OCI-LY7 (cell line): ENCODE measurements around the gene JAKMIP2. TPM values are rescaled to one million over a fixed set of nuclear protein-coding genes. Genes with fewer than 3 reads are reported as not detected.
"Not testable (repeated sequence)": the region's sequence is repeated elsewhere in the genome, so short reads cannot be mapped to it uniquely, and the experiment has no call there.

Experiments
- BruUV-seq: library from RNA; stranded (reverse); fragments of 400-500 nt; replicated peaks from 2 replicates; lab custom pipeline; 2021; lab: Mats Ljungman, UMichigan
- CTCF ChIA-PET: fragments of 300-600 bp; sonication (Branson Sonifier 250); formaldehyde crosslinking; loops from one replicate; lab custom pipeline; 2022; ENCODE audit warnings: antibody characterized with exemption; ENCODE audit not compliant: unreplicated experiment; lab: Charles Lee
- POLR2A ChIA-PET: fragments of 300-600 bp; sonication (Branson Sonifier 250); formaldehyde crosslinking; loops from one replicate; lab custom pipeline; 2022; ENCODE audit warnings: antibody characterized with exemption; lab: Charles Lee
- DNase-seq: peaks from one replicate; pipeline ENCODE4 v3.0.0-alpha.2; 2015; ENCODE audit warnings: low spot score
- H2AFZ ChIP-seq: fragments of 200-600 bp; sonication (generic), shearing (Covaris generic); 2 replicates; pipeline ENCODE4 v1.6.1; 2014; ENCODE audit warnings: mild to moderate bottlenecking, antibody characterized with exemption, low read length, moderate library complexity
- H3K27ac ChIP-seq: fragments of 200-600 bp; sonication (generic); 2 replicates; pipeline ENCODE4 v1.5.1; 2014; ENCODE audit warnings: mixed run types, low read depth, mild to moderate bottlenecking, moderate library complexity, low read length, inconsistent platforms; ENCODE audit not compliant: poor library complexity, severe bottlenecking
- H3K36me3 ChIP-seq: fragments of 200-600 bp; sonication (generic); 2 replicates; pipeline ENCODE4 v1.6.1; 2014; ENCODE audit warnings: mild to moderate bottlenecking, antibody characterized with exemption, low read length, moderate library complexity, mixed read lengths; ENCODE audit not compliant: insufficient read depth
- H3K4me1 ChIP-seq: fragments of 200-600 bp; sonication (generic); 2 replicates; pipeline ENCODE4 v1.5.1; 2014; ENCODE audit warnings: mild to moderate bottlenecking, low read length; ENCODE audit not compliant: insufficient read depth, poor library complexity, severe bottlenecking
- H3K4me2 ChIP-seq: fragments of 200-600 bp; sonication (generic); 2 replicates; pipeline ENCODE4 v1.6.1; 2014; ENCODE audit warnings: mild to moderate bottlenecking, low read length
- H3K4me3 ChIP-seq: fragments of 200-600 bp; sonication (generic); 2 replicates; pipeline ENCODE4 v1.5.1; 2014; ENCODE audit warnings: mild to moderate bottlenecking, low read depth, low read length; ENCODE audit not compliant: poor library complexity, severe bottlenecking
- H3K79me2 ChIP-seq: fragments of 200-600 bp; sonication (generic); 2 replicates; pipeline ENCODE4 v1.6.1; 2016; ENCODE audit warnings: low read depth, mild to moderate bottlenecking, low read length, moderate library complexity, mixed read lengths; ENCODE audit not compliant: insufficient read depth
- H3K9me2 ChIP-seq: fragments of 200-600 bp; sonication (generic); 2 replicates; pipeline ENCODE4 v1.6.1; 2016; ENCODE audit warnings: mild to moderate bottlenecking, low read length, mixed read lengths; ENCODE audit not compliant: insufficient read depth
- H3K9me3 ChIP-seq: fragments of 200-600 bp; sonication (generic); 2 replicates; pipeline ENCODE4 v1.6.1; 2014; ENCODE audit warnings: mild to moderate bottlenecking, mixed run types, low read length, mixed read lengths
- H4K20me1 ChIP-seq: fragments of 200-600 bp; sonication (generic); 2 replicates; pipeline ENCODE4 v1.6.1; 2014; ENCODE audit warnings: mild to moderate bottlenecking, antibody characterized with exemption, low read length, moderate library complexity, mixed read lengths; ENCODE audit not compliant: insufficient read depth
- EZH2phosphoT487 ChIP-seq: fragments of 200-600 bp; sonication (generic); IDR thresholded peaks from 2 replicates; pipeline ENCODE4 v1.6.1; 2018; ENCODE audit warnings: low read depth, borderline replicate concordance, mild to moderate bottlenecking, mixed run types, antibody characterized with exemption, low read length, moderate library complexity, mixed read lengths
- intact Hi-C: fragments of 100-400 bp; cut with micrococcal nuclease; formaldehyde crosslinking; loops from one replicate; pipeline ENCODE4 v1.10.0; 2022; ENCODE audit not compliant: unreplicated experiment
- total RNA-seq, 2 experiments: library from RNA; depleted of rRNA in 1 of 2; stranded (reverse); fragments of >200 nt in 1 of 2; shearing (Covaris generic) in 1 of 2; gene quantifications; 2 replicates each; pipeline ENCODE4 v1.2.3, GENCODE V29; 2014 to 2022
- TF ChIP-seq, protein P1 (sequence below): fragments of 200-600 bp; sonication (generic); conservative IDR thresholded peaks from 2 replicates; pipeline ENCODE4 v1.5.1; 2014; ENCODE audit warnings: mild to moderate bottlenecking, antibody characterized with exemption, low read length, moderate library complexity, mixed read lengths

Gene JAKMIP2
- total RNA-seq, 2 experiments from 2014 or later, result 4.0 to 14.5 TPM

- ChIA-PET POLR2A (interaction anchor here (0.6 to 1.2 kb wide), 3 partner anchors 189 to 252 kb away, joined by 4 to 10 read pairs (median 5); no protein-coding TSS in a partner anchor), CTCF (interaction anchor here (0.6 to 1.3 kb wide), 5 partner anchors 150 to 1236 kb away, joined by 3 to 7 read pairs (median 4); no protein-coding TSS in a partner anchor)
- H2AFZ ChIP-seq, result peak overlapping the region; percentile 66; the same call in 1 of the 2 replicates
- no peak overlapping the region for H3K4me2 ChIP-seq
- no peaks in the 10 kb centered on the region for H3K9me3 ChIP-seq
- no peak overlapping the region for H3K27ac ChIP-seq
- H3K9me2 ChIP-seq, result no peaks in the 10 kb centered on the region
- no peaks in the 10 kb centered on the region for H3K4me1 ChIP-seq
- DNase-seq, result peak; percentile 77
- no peaks in the 10 kb centered on the region for H4K20me1 ChIP-seq
- intact Hi-C loops, result loop anchor here (1.0 to 10.0 kb wide), 3 partner anchors 195 to 598 kb away; no protein-coding TSS in a partner anchor
- no peak overlapping the region for H3K4me3 ChIP-seq
- BruUV-seq, result no TSS peak
- no peaks in the 10 kb centered on the region for H3K36me3 ChIP-seq
- no peak for TF ChIP-seq EZH2phosphoT487
- TF ChIP-seq, protein P1, sequence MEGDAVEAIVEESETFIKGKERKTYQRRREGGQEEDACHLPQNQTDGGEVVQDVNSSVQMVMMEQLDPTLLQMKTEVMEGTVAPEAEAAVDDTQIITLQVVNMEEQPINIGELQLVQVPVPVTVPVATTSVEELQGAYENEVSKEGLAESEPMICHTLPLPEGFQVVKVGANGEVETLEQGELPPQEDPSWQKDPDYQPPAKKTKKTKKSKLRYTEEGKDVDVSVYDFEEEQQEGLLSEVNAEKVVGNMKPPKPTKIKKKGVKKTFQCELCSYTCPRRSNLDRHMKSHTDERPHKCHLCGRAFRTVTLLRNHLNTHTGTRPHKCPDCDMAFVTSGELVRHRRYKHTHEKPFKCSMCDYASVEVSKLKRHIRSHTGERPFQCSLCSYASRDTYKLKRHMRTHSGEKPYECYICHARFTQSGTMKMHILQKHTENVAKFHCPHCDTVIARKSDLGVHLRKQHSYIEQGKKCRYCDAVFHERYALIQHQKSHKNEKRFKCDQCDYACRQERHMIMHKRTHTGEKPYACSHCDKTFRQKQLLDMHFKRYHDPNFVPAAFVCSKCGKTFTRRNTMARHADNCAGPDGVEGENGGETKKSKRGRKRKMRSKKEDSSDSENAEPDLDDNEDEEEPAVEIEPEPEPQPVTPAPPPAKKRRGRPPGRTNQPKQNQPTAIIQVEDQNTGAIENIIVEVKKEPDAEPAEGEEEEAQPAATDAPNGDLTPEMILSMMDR, result peak; percentile 98
- no peaks in the 10 kb centered on the region for H3K79me2 ChIP-seq
Measured at GRCh38 chr5:147822686-147823491, 40.4 kb upstream of the JAKMIP2 start.

GRCh38 chr5:147822222-147822621 lies 39.7 kb upstream of the JAKMIP2 start:
- not testable (repeated sequence) for H3K79me2 ChIP-seq, H3K9me3 ChIP-seq, H3K4me2 ChIP-seq, DNase-seq, H3K36me3 ChIP-seq, H3K27ac ChIP-seq, H4K20me1 ChIP-seq, H3K4me1 ChIP-seq, BruUV-seq, H3K9me2 ChIP-seq, H3K4me3 ChIP-seq
- CTCF ChIA-PET, result interaction anchor here (1.3 kb wide), 1 partner anchor 193 kb away, joined by 4 read pairs; no protein-coding TSS in a partner anchor
- intact Hi-C loops, result loop anchor here (1.0 to 10.0 kb wide), 3 partner anchors 194 to 597 kb away; no protein-coding TSS in a partner anchor
- peak overlapping the region; percentile 66; the same call in 1 of the 2 replicates for H2AFZ ChIP-seq
- POLR2A ChIA-PET, result interaction anchor here (0.8 to 1.2 kb wide), 2 partner anchors 189 to 194 kb away, joined by 5 to 10 read pairs; no protein-coding TSS in a partner anchor

DNA sequence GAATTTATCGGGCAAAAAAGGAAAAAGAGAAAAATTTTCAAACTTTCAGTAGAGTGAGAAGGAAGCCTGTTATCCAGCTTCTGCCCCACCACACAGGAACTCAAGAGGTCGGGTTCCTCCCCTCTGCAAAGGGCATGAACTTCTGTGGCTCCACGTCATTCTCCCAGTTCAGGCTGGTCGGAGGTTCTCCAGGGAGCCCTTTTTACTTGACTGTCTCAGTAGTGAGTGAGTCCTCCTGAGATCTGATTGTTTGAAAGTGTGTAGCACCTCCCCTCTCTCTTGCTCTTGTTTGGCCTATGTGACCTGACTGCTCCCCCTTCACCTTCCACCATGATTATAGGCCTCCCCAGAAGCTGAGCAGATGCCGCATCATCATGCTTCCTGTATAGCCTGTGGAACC lies 39.2 kb upstream of the JAKMIP2 start:
- no peak for DNase-seq
- POLR2A ChIA-PET, result no interaction called here
- Histone ChIP-seq H3K4me3 (no peak overlapping the region), H3K27ac (no peak overlapping the region), H3K9me3 (no peaks in the 10 kb centered on the region), H3K9me2 (no peaks in the 10 kb centered on the region), H2AFZ (no peak overlapping the region), H3K4me2 (no peak overlapping the region), H3K4me1 (no peaks in the 10 kb centered on the region), H3K36me3 (no peaks in the 10 kb centered on the region), H4K20me1 (no peaks in the 10 kb centered on the region), H3K79me2 (no peaks in the 10 kb centered on the region)
- CTCF ChIA-PET, result interaction anchor here (1.3 kb wide), 1 partner anchor 192 kb away, joined by 4 read pairs; no protein-coding TSS in a partner anchor
- TF ChIP-seq, protein P1, result no peak
- no peak for TF ChIP-seq EZH2phosphoT487
- intact Hi-C loops, result loop anchor here (1.0 to 10.0 kb wide), 3 partner anchors 193 to 597 kb away; no protein-coding TSS in a partner anchor
- no TSS peak for BruUV-seq
